HL-60 (cell line): ENCODE data around the gene MDM4.
"Not testable (repeated sequence)": the region's sequence is repeated elsewhere in the genome, so short reads cannot be mapped to it uniquely, and the experiment has no call there.

Source experiments
- DNase-seq, 2 experiments: peaks; one replicate each; pipeline ENCODE4 v3.0.0-alpha.2; 2010 to 2020; ENCODE audit warnings: low read depth in 1 of 2, low spot score in 1 of 2
- H3K27ac ChIP-seq: fragments of 250-450 bp; sonication (Bioruptor Pico); replicated peaks from 2 replicates; pipeline ENCODE4 v1.5.1; 2020; ENCODE audit warnings: mild to moderate bottlenecking, moderate library complexity
- H3K27me3 ChIP-seq: fragments of 250-450 bp; sonication (Bioruptor Pico); 2 replicates; pipeline ENCODE4 v1.5.1; 2021; ENCODE audit warnings: mild to moderate bottlenecking, moderate library complexity; ENCODE audit not compliant: insufficient read depth, poor library complexity, severe bottlenecking
- H3K4me3 ChIP-seq: replicated peaks from 2 replicates; pipeline ENCODE4 v1.5.1; 2011; ENCODE audit warnings: mild to moderate bottlenecking, control low read depth, low read length; ENCODE audit not compliant: insufficient read depth
- GABPA ChIP-seq: IDR thresholded peaks from 2 replicates; pipeline ENCODE4 v1.6.1; 2012; ENCODE audit warnings: low read depth
- POLR2AphosphoS5 ChIP-seq: IDR thresholded peaks from 2 replicates; pipeline ENCODE4 v1.6.1; 2012; ENCODE audit warnings: low read depth
- SPI1 ChIP-seq: IDR thresholded peaks from 2 replicates; pipeline ENCODE4 v1.6.1; 2012; ENCODE audit warnings: low read depth, mild to moderate bottlenecking, borderline replicate concordance
- TF ChIP-seq, protein P1 (sequence below): IDR thresholded peaks from 2 replicates; pipeline ENCODE4 v1.6.1; 2012; ENCODE audit warnings: low read depth; ENCODE audit not compliant: insufficient replicate concordance
- TF ChIP-seq, protein P2 (sequence below): IDR thresholded peaks from one replicate; pipeline ENCODE4 v1.5.1; 2011; ENCODE audit warnings: low read length, control low read depth, inconsistent platforms; ENCODE audit not compliant: insufficient read depth

The MDM4 gene

GRCh38 chr1:204558467-204558866, 42.3 kb downstream of the MDM4 start:
- Histone ChIP-seq H3K27ac (no peak overlapping the region), H3K27me3 (no peaks in the 10 kb centered on the region), H3K4me3 (no peak overlapping the region)
- TF ChIP-seq, protein P1, sequence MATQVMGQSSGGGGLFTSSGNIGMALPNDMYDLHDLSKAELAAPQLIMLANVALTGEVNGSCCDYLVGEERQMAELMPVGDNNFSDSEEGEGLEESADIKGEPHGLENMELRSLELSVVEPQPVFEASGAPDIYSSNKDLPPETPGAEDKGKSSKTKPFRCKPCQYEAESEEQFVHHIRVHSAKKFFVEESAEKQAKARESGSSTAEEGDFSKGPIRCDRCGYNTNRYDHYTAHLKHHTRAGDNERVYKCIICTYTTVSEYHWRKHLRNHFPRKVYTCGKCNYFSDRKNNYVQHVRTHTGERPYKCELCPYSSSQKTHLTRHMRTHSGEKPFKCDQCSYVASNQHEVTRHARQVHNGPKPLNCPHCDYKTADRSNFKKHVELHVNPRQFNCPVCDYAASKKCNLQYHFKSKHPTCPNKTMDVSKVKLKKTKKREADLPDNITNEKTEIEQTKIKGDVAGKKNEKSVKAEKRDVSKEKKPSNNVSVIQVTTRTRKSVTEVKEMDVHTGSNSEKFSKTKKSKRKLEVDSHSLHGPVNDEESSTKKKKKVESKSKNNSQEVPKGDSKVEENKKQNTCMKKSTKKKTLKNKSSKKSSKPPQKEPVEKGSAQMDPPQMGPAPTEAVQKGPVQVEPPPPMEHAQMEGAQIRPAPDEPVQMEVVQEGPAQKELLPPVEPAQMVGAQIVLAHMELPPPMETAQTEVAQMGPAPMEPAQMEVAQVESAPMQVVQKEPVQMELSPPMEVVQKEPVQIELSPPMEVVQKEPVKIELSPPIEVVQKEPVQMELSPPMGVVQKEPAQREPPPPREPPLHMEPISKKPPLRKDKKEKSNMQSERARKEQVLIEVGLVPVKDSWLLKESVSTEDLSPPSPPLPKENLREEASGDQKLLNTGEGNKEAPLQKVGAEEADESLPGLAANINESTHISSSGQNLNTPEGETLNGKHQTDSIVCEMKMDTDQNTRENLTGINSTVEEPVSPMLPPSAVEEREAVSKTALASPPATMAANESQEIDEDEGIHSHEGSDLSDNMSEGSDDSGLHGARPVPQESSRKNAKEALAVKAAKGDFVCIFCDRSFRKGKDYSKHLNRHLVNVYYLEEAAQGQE = no peak
- TF ChIP-seq, protein P2, sequence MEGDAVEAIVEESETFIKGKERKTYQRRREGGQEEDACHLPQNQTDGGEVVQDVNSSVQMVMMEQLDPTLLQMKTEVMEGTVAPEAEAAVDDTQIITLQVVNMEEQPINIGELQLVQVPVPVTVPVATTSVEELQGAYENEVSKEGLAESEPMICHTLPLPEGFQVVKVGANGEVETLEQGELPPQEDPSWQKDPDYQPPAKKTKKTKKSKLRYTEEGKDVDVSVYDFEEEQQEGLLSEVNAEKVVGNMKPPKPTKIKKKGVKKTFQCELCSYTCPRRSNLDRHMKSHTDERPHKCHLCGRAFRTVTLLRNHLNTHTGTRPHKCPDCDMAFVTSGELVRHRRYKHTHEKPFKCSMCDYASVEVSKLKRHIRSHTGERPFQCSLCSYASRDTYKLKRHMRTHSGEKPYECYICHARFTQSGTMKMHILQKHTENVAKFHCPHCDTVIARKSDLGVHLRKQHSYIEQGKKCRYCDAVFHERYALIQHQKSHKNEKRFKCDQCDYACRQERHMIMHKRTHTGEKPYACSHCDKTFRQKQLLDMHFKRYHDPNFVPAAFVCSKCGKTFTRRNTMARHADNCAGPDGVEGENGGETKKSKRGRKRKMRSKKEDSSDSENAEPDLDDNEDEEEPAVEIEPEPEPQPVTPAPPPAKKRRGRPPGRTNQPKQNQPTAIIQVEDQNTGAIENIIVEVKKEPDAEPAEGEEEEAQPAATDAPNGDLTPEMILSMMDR = no peak
- no peak for TF ChIP-seq GABPA
- TF ChIP-seq SPI1 = no peak
- TF ChIP-seq POLR2AphosphoS5 = no peak
- no peak for DNase-seq

- H3K27me3 ChIP-seq, H3K4me3 ChIP-seq, H3K27ac ChIP-seq, DNase-seq: not testable (repeated sequence)
Measured at GRCh38 chr1:204560002-204560401, 43.8 kb downstream of the MDM4 start.

DNA sequence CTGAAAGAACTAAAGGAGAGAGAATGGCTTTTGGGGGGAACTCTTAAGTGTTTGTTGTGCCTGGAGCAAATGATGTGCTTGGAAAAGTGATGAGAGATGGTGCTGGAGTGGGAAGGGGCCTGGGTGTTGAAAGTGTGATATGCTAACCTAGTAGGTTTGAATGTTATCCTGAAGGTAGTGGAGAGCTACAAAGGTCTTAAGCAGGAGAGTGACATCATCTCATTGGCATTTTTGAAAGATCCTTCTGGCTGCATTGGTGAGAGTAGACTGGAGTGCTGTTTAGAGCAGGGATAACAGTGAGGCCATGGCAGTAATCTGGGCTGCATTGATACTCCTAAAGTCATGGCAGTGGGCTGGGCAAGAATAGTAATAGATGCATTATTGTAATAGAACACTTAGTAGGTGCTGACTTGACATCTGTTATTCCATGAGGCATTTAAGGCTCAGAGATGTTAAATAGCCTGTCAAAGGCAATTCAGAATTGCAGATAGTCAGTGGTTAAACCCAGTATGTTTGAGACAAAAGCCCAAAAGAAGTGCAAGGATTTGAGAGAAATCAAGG, 44.5 kb downstream of the MDM4 start:
- DNase-seq = no peak
- H3K27ac ChIP-seq = no peak overlapping the region
- no peak overlapping the region for H3K4me3 ChIP-seq
- H3K27me3 ChIP-seq = no peaks in the 10 kb centered on the region
- TF ChIP-seq POLR2AphosphoS5 = no peak
- TF ChIP-seq, protein P2 = no peak
- TF ChIP-seq SPI1 = no peak
- TF ChIP-seq GABPA = no peak
- TF ChIP-seq, protein P1 = no peak

DNA sequence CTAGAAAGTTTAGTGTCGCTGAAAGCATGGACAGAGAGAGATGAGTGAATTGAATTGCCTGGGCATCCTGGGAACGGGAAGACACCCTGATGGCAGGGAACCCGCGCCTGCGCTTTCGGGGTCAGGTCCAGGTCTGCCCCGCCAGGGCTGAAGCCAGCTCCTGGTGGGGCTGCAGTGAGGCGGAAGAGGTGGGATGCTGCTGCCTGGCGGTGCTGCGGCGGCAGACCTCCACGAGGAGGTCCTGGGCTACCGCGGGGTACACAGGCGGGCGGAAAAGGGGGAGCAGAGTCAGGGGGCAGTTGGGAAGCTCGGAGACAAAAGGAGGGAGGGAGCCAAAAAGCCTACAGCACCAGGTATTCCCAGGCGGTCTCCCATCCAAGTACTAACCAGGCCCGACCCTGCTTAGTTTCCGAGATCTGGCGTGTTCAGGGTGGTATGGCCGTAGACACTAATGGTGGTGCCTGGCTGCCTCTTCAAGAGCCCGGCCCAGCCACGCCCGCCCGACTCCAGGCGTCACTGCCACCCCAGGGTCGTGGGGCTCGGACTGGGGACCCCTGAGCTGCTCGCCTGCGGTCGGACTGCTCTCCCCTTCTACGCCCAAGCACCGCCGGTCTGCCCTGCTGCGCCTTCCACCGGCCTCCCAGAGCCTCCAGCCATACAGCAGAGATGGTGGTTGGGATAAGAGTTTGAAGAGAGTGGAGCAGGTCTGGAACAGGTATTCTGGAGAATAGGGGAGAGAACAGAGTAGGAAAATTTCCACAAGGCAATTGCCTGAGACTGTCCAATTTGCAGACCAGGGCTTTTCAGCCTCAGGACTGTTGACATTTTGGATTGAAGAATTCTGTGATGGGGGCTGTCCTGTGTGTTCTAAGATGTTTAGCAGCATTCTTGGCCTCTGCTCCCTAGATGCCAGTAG, 46.1 kb downstream of the MDM4 start:
- no peak for DNase-seq
- Histone ChIP-seq H3K27ac (no peak overlapping the region), H3K27me3 (no peaks in the 10 kb centered on the region), H3K4me3 (no peak overlapping the region)
- TF ChIP-seq, protein P2 = no peak
- TF ChIP-seq POLR2AphosphoS5 (no peak), GABPA (no peak), SPI1 (no peak)
- TF ChIP-seq, protein P1 = no peak
